K562 (cell line): ENCODE data around the gene ILKAP. TPM values are rescaled to one million over a fixed set of nuclear protein-coding genes. Genes with fewer than 3 reads are reported as not detected.

Experiments used
- ATAC-seq: fragments of 200-7000 bp; cut with Tn5 transposase; 3 replicates; pipeline ENCODE4 v1.9.1; 2020; ENCODE audit warnings: moderate library complexity
- BruUV-seq: library from RNA; stranded (reverse); fragments of 400-500 nt; replicated peaks from 2 replicates; lab custom pipeline; 2021; lab: Mats Ljungman, UMichigan
- CTCF ChIA-PET: fragments of 300-600 bp; formaldehyde crosslinking; extraction: SDS; loops from one replicate; lab custom pipeline; 2021; ENCODE audit warnings: low intra/inter-chr PET ratio; lab: Yijun Ruan, JAX
- POLR2A ChIA-PET: fragments of 300-600, 350-650 bp; sonication (Branson Sonifier 250); formaldehyde crosslinking; extraction: SDS; loops from one replicate; lab custom pipeline; 2021; ENCODE audit warnings: antibody characterized with exemption, inconsistent platforms; lab: Yijun Ruan, JAX
- DNase-seq, 4 experiments: peaks; one replicate each; pipeline versions ENCODE4 v3.0.0 to v3.0.0-alpha.2; 2011 to 2018; ENCODE audit warnings: low spot score in 3 of 4, mixed read lengths in 3 of 4; ENCODE audit errors: extremely low read depth in 1 of 4
- FAIRE-seq: peaks from 2 replicates; lab custom pipeline; 2011; peaks lifted over from hg19 to GRCh38; lab: Jason Lieb, UNC
- H2AFZ ChIP-seq: 2 replicates; pipeline ENCODE4 v1.6.0; 2011; ENCODE audit warnings: low read depth, low read length, control low read depth, inconsistent platforms
- H3K27ac ChIP-seq: fragments of 200-600 bp; 3 replicates; pipeline ENCODE4 v1.8.0; 2011; ENCODE audit warnings: low read depth, mild to moderate bottlenecking, control low read depth, inconsistent platforms, low read length, moderate library complexity, mixed read lengths; ENCODE audit errors: extremely low read depth
- H3K27me3 ChIP-seq, 2 experiments: fragments of 300-600 bp in 1 of 2; 2 replicates in 1 of 2; 3 replicates in 1 of 2; pipeline versions ENCODE4 v1.6.0 to v1.8.0; 2011; ENCODE audit warnings: inconsistent platforms in 2 of 2, low read length in 2 of 2, mild to moderate bottlenecking in 1 of 2, mixed read lengths in 1 of 2, moderate library complexity in 1 of 2; ENCODE audit not compliant: control insufficient read depth in 2 of 2, insufficient read depth in 2 of 2
- H3K36me3 ChIP-seq: fragments of 300-600 bp; 3 replicates; pipeline ENCODE4 v1.8.0; 2011; ENCODE audit warnings: mild to moderate bottlenecking, low read length, inconsistent platforms; ENCODE audit not compliant: control insufficient read depth, insufficient read depth
- H3K4me1 ChIP-seq, 2 experiments: fragments of 200-600 bp in 1 of 2; replicated peaks in 1 of 2; 2 replicates in 1 of 2; 3 replicates in 1 of 2; pipeline versions ENCODE4 v1.5.1 to v1.8.0; 2011; ENCODE audit warnings: inconsistent platforms in 2 of 2, low read length in 2 of 2, mild to moderate bottlenecking in 1 of 2, mixed read lengths in 1 of 2, moderate library complexity in 1 of 2; ENCODE audit not compliant: control insufficient read depth in 2 of 2, insufficient read depth in 2 of 2
- H3K4me2 ChIP-seq: 2 replicates; pipeline ENCODE4 v1.6.1; 2011; ENCODE audit warnings: low read length, control low read depth, inconsistent platforms, mixed read lengths; ENCODE audit not compliant: insufficient read depth
- H3K4me3 ChIP-seq: fragments of 200-600 bp; sonication (generic), shearing (Covaris generic); 2 replicates; pipeline ENCODE4 v1.5.1; 2016; ENCODE audit warnings: control low read depth, inconsistent platforms
- H3K79me2 ChIP-seq: fragments of 200-600 bp; 3 replicates; pipeline ENCODE4 v1.8.0; 2011; ENCODE audit warnings: low read length, inconsistent platforms; ENCODE audit not compliant: control insufficient read depth, insufficient read depth
- H3K9ac ChIP-seq, 2 experiments: 2 replicates each; pipeline versions ENCODE4 v1.6.0 to v1.6.1; 2011; ENCODE audit warnings: low read depth in 2 of 2, low read length in 2 of 2, control low read depth in 1 of 2, inconsistent platforms in 1 of 2, mild to moderate bottlenecking in 1 of 2, mixed read lengths in 1 of 2; ENCODE audit not compliant: insufficient read depth in 1 of 2
- H3K9me1 ChIP-seq: one replicate; pipeline ENCODE4 v1.6.0; 2011; ENCODE audit warnings: inconsistent platforms, mild to moderate bottlenecking, low read length, moderate library complexity; ENCODE audit not compliant: control insufficient read depth, insufficient read depth
- H3K9me3 ChIP-seq: replicated peaks from 2 replicates; pipeline ENCODE4 v1.5.1; 2011; ENCODE audit warnings: low read depth, low read length, inconsistent platforms; ENCODE audit not compliant: control insufficient read depth, insufficient read depth
- H4K20me1 ChIP-seq: replicated peaks from 2 replicates; pipeline ENCODE4 v1.6.1; 2011; ENCODE audit warnings: low read length, inconsistent platforms, mixed read lengths; ENCODE audit not compliant: control insufficient read depth, insufficient read depth
- ATF1 ChIP-seq, 2 experiments: fragments of 450-650 bp in 1 of 2; IDR thresholded peaks; 2 replicates each; pipeline ENCODE4 v1.6.1; 2016; ENCODE audit warnings: missing compliant biosample characterization in 1 of 2, missing genetic modification characterization in 1 of 2
- GATAD2B ChIP-seq: fragments of 450-650 bp; IDR thresholded peaks from 2 replicates; pipeline ENCODE4 v1.6.1; 2017; ENCODE audit warnings: mild to moderate bottlenecking, borderline replicate concordance
- KLF6 ChIP-seq: fragments of 250-450 bp; sonication (Bioruptor Pico); IDR thresholded peaks from 2 replicates; pipeline ENCODE4 v1.4.0; 2020; ENCODE audit warnings: mild to moderate bottlenecking, moderate library complexity, borderline replicate concordance
- MECOM ChIP-seq: fragments of 250-450 bp; sonication (Bioruptor Pico); IDR thresholded peaks from 2 replicates; pipeline ENCODE4 v1.8.0; 2022; ENCODE audit warnings: inconsistent platforms
- MYC ChIP-seq, 2 experiments: fragments of 250-450 bp in 1 of 2; sonication (Bioruptor Pico) in 1 of 2; IDR thresholded peaks; 2 replicates each; pipeline versions ENCODE4 v1.5.1 to v1.6.1; 2012 to 2021; ENCODE audit warnings: low read depth in 2 of 2, borderline replicate concordance in 1 of 2, improper control_type of control experiment in 1 of 2, low read length in 1 of 2, mild to moderate bottlenecking in 1 of 2, moderate library complexity in 1 of 2
- POLR2B ChIP-seq: fragments of 450-650 bp; IDR thresholded peaks from 2 replicates; pipeline ENCODE4 v1.6.1; 2018; ENCODE audit warnings: low read depth; ENCODE audit not compliant: partially characterized antibody
- SIN3A ChIP-seq, 2 experiments: fragments of 150-350 bp in 1 of 2; IDR thresholded peaks; 2 replicates each; pipeline ENCODE4 v1.6.1; 2011 to 2016; ENCODE audit warnings: borderline replicate concordance in 2 of 2, low read depth in 2 of 2, low read length in 2 of 2, mild to moderate bottlenecking in 2 of 2, moderate library complexity in 2 of 2; ENCODE audit not compliant: control insufficient read depth in 1 of 2
- SRSF7 ChIP-seq: fragments of 200-400 bp; formaldehyde crosslinking; optimal IDR thresholded peaks from 2 replicates; pipeline ENCODE3; 2017; ENCODE audit warnings: mild to moderate bottlenecking, low read depth, low read length
- TARDBP ChIP-seq: fragments of 450-650 bp; IDR thresholded peaks from 2 replicates; pipeline ENCODE4 v1.6.1; 2016
- TEAD4 ChIP-seq, 2 experiments: sonication (generic) in 1 of 2; formaldehyde crosslinking in 1 of 2; IDR thresholded peaks; 2 replicates each; pipeline versions ENCODE4 v1.6.1 to v1.8.0; 2012 to 2022; ENCODE audit warnings: borderline replicate concordance in 1 of 2, inconsistent platforms in 1 of 2, low read length in 1 of 2, mild to moderate bottlenecking in 1 of 2, missing genetic modification reagents in 1 of 2
- ZBTB8A ChIP-seq: fragments of 450-650 bp; IDR thresholded peaks from 2 replicates; pipeline ENCODE4 v1.6.1; 2018; ENCODE audit warnings: mild to moderate bottlenecking, moderate library complexity; ENCODE audit not compliant: partially characterized antibody
- ZNF589 ChIP-seq: fragments of 200-800 bp; sonication (Bioruptor generic); IDR thresholded peaks from 2 replicates; pipeline ENCODE4 v1.6.1; 2016; ENCODE audit warnings: low read depth, missing genetic modification characterization, missing compliant biosample characterization
- ZNF764 ChIP-seq: fragments of 250-450 bp; sonication (Bioruptor Pico); IDR thresholded peaks from 2 replicates; pipeline ENCODE4 v1.4.0; 2020; ENCODE audit warnings: low read depth, mild to moderate bottlenecking, moderate library complexity
- ZNF77 ChIP-seq: fragments of 250-450 bp; sonication (Bioruptor Pico); IDR thresholded peaks from 2 replicates; pipeline ENCODE4 v1.5.0; 2020
- whole genome bisulfite sequencing: fragments of 100-300 bp; shearing (Covaris generic); methylation state at CpG from one replicate; pipeline ENCODE4 v1.1.6; 2016; ENCODE audit warnings: low coverage, mixed read lengths; ENCODE audit not compliant: insufficient coverage; ENCODE audit errors: missing lambda C conversion rate; 5-methylcytosine and 5-hydroxymethylcytosine counted together
- in situ Hi-C: fragments of 300-500 bp; cut with MboI; formaldehyde crosslinking; loops from 4 replicates; pipeline ENCODE4 v1.15.0; 2018; ENCODE audit warnings: inconsistent platforms, mixed read lengths
- intact Hi-C: fragments of 100-400 bp; cut with micrococcal nuclease; formaldehyde crosslinking; loops from 2 replicates; pipeline ENCODE4 v1.14.2; 2022
- polyA plus RNA-seq, 8 experiments: library from polyadenylated mRNA; depleted of rRNA in 4 of 8; stranded (reverse) in 5 of 8; unstranded in 3 of 8; fragments of >200 nt; fragmentation: Nextera tagmentation in 2 of 8; fragmentation: Illumina TruSeq in 1 of 8; extraction: Ambion mirVana in 2 of 8; extraction: Trizol in 1 of 8; gene quantifications; 2 replicates each; pipeline versions ENCODE4 v1.2.1 to v1.2.3, GENCODE V29; 2011 to 2014; ENCODE audit warnings: inconsistent platforms in 1 of 8, missing spikeins in 1 of 8
- total RNA-seq, 7 experiments: library from RNA; depleted of rRNA in 6 of 7; stranded (reverse); fragments of >200 nt in 6 of 7; fragmentation: Illumina TruSeq in 2 of 7; extraction: Trizol in 2 of 7; gene quantifications; 2 replicates each; pipeline versions ENCODE4 v1.2.1 to v1.2.3, GENCODE V29; 2011 to 2021; ENCODE audit warnings: low replicate concordance in 1 of 7
- TF ChIP-seq, protein P1 (sequence below), 2 experiments: fragments of 200-800 bp in 1 of 2; sonication (Bioruptor generic) in 1 of 2; sonication (generic) in 1 of 2; formaldehyde crosslinking in 1 of 2; IDR thresholded peaks in 1 of 2; conservative IDR thresholded peaks in 1 of 2; 2 replicates each; pipeline versions ENCODE4 v1.5.0 to v1.6.1; 2016 to 2020; ENCODE audit warnings: missing compliant biosample characterization in 1 of 2, missing genetic modification characterization in 1 of 2, missing genetic modification reagents in 1 of 2
- TF ChIP-seq, protein P2 (sequence below): sonication (generic); formaldehyde crosslinking; IDR thresholded peaks from 2 replicates; pipeline ENCODE4 v1.8.0; 2023; ENCODE audit warnings: mild to moderate bottlenecking, missing genetic modification reagents
- TF ChIP-seq, protein P3 (sequence below): fragments of 450-650 bp; IDR thresholded peaks from 2 replicates; pipeline ENCODE4 v1.6.1; 2016; ENCODE audit warnings: missing biosample characterization, missing genetic modification characterization

ILKAP gene
- total and polyA plus RNA-seq, 9 of the 15 experiments (the other 6 are each of a cell fraction or from before 2014, with no cell fraction given) = 3.1 to 43.9 (median 20.7) TPM

DNA sequence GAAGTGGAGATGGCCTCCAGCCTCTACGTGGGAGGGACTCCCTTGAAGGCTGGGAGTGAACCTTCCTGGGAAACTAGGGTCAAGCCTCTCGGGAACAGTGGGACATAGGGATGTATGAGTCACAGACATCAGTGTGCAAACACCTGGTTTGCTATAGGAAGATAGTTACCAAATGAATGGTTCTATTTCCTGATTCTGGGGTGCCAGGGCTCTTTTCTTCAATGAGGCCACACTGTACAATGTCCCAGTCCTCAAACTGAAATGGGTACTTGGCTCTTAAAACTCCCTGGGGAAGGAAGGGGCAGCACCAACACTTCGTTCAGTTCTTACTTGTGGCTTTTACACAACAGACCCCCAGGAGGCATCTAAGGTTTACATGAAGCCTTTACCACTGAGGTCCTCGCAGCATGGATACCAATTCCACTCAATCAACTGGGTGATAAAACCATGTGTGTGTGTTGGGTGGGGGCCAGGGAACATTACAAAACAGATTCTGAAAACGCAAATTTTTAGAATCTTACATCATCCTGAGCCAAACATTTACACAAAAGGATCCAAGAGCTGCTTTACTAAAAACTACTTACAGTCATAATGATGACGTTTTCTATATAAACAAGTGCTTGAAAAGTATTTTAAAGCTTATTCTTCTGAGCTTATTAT, 34.3 kb downstream of the ILKAP start:
- in situ Hi-C loops = no loop called here
- H2AFZ ChIP-seq = no peak overlapping the region
- peak in 3 of 4 experiments; percentile 34 to 63 (median 60) for DNase-seq
- no peaks in the 10 kb centered on the region for H3K27me3 ChIP-seq
- peak; percentile 40 for ATAC-seq
- H3K9ac ChIP-seq = peak overlapping the region; percentile 14 to 56; a peak in 3 of 4 replicates
- peaks cover 4% of the 10 kb centered on the region for H3K9me1 ChIP-seq
- H3K4me3 ChIP-seq = no peak overlapping the region
- peak overlapping the region; percentile 81 for H3K27ac ChIP-seq
- peak overlapping the region; percentile 33; the same call in 1 of the 2 replicates for H3K4me2 ChIP-seq
- WGBS = 9% methylated on average over 6 of the region's 6 CpGs
- CTCF ChIA-PET = no interaction called here
- peak; percentile 26 for FAIRE-seq
- H3K4me1 ChIP-seq = peaks cover 30 to 33% of the 10 kb centered on the region in 2 experiments
- no peaks in the 10 kb centered on the region for H4K20me1 ChIP-seq
- POLR2A ChIA-PET = no interaction called here
- intact Hi-C loops = loop anchor here (5.0 kb wide), 1 partner anchor 68 kb away; no protein-coding TSS in a partner anchor
- no peaks in the 10 kb centered on the region for H3K79me2 ChIP-seq
- BruUV-seq = no TSS peak
- no peaks in the 10 kb centered on the region for H3K9me3 ChIP-seq
- H3K36me3 ChIP-seq = peaks cover 43% of the 10 kb centered on the region
- TF ChIP-seq, protein P1, sequence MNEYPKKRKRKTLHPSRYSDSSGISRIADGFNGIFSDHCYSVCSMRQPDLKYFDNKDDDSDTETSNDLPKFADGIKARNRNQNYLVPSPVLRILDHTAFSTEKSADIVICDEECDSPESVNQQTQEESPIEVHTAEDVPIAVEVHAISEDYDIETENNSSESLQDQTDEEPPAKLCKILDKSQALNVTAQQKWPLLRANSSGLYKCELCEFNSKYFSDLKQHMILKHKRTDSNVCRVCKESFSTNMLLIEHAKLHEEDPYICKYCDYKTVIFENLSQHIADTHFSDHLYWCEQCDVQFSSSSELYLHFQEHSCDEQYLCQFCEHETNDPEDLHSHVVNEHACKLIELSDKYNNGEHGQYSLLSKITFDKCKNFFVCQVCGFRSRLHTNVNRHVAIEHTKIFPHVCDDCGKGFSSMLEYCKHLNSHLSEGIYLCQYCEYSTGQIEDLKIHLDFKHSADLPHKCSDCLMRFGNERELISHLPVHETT (CRISPR knock-in tag; conservative IDR thresholded peaks at IDR 0.05 in 1 of 2, IDR thresholded peaks at IDR 0.05 in 1 of 2) = no peak
- TF ChIP-seq ZBTB8A (no peak), ZNF764 (CRISPR knock-in tag) (no peak), ATF1 (CRISPR knock-in tag; IDR thresholded peaks at IDR 0.05) (no peak), ATF1 (tag; IDR thresholded peaks at IDR 0.05) (peak; percentile 29; the same call in 1 of the 2 replicates), ZNF589 (CRISPR knock-in tag) (peak; percentile 18), KLF6 (CRISPR knock-in tag) (peak; percentile 29; the same call in 1 of the 2 replicates), MECOM (no peak), TEAD4 (IDR thresholded peaks at IDR 0.05; ENCODE audit: low read length) (0 out of 2 replicates have a peak, but pooled peaks have one; percentile 1), TEAD4 (CRISPR knock-in tag; IDR thresholded peaks at IDR 0.05; ENCODE audit: borderline replicate concordance) (no peak), POLR2B (no peak), MYC (IDR thresholded peaks at IDR 0.05; ENCODE audit: low read depth, low read length) (peak; percentile 64), MYC (CRISPR knock-in tag; IDR thresholded peaks at IDR 0.05; ENCODE audit: borderline replicate concordance, low read depth) (0 out of 2 replicates have a peak, but pooled peaks have one; percentile 20), GATAD2B (no peak), TARDBP (no peak), ZNF77 (no peak), SIN3A (IDR thresholded peaks at IDR 0.05; ENCODE audit: borderline replicate concordance in 2 of 2, control insufficient read depth in 1 of 2, low read depth in 2 of 2, low read length in 2 of 2) (no peak), SRSF7 (no peak)
- TF ChIP-seq, protein P2, sequence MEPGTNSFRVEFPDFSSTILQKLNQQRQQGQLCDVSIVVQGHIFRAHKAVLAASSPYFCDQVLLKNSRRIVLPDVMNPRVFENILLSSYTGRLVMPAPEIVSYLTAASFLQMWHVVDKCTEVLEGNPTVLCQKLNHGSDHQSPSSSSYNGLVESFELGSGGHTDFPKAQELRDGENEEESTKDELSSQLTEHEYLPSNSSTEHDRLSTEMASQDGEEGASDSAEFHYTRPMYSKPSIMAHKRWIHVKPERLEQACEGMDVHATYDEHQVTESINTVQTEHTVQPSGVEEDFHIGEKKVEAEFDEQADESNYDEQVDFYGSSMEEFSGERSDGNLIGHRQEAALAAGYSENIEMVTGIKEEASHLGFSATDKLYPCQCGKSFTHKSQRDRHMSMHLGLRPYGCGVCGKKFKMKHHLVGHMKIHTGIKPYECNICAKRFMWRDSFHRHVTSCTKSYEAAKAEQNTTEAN (CRISPR knock-in tag) = no peak
- TF ChIP-seq, protein P3, sequence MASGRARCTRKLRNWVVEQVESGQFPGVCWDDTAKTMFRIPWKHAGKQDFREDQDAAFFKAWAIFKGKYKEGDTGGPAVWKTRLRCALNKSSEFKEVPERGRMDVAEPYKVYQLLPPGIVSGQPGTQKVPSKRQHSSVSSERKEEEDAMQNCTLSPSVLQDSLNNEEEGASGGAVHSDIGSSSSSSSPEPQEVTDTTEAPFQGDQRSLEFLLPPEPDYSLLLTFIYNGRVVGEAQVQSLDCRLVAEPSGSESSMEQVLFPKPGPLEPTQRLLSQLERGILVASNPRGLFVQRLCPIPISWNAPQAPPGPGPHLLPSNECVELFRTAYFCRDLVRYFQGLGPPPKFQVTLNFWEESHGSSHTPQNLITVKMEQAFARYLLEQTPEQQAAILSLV (tag) = peak; percentile 4; the same call in 1 of the 2 replicates
